Left ventricle myocardium inferior (tissue), 1 donor: ENCODE results near the gene UBE2E2. TPM values are rescaled to one million over a fixed set of nuclear protein-coding genes. Genes with fewer than 3 reads are reported as not detected.

Experiments
- DNase-seq: peaks from one replicate; pipeline ENCODE4 v3.0.0-alpha.2; 2020
- H3K27ac ChIP-seq: fragments of 200-600 bp; replicated peaks from 2 replicates; pipeline ENCODE4 v1.8.0; 2021
- H3K27me3 ChIP-seq: fragments of 200-600 bp; 2 replicates; pipeline ENCODE4 v1.8.0; 2021; ENCODE audit warnings: low read depth
- H3K36me3 ChIP-seq: fragments of 200-600 bp; 2 replicates; pipeline ENCODE4 v1.8.0; 2021
- H3K4me1 ChIP-seq: fragments of 200-600 bp; 2 replicates; pipeline ENCODE4 v1.8.0; 2021
- H3K4me3 ChIP-seq: fragments of 200-600 bp; 2 replicates; pipeline ENCODE4 v1.8.0; 2021; ENCODE audit warnings: mild to moderate bottlenecking, moderate library complexity
- H3K9me3 ChIP-seq: fragments of 200-600 bp; replicated peaks from 2 replicates; pipeline ENCODE4 v1.8.0; 2021
- CTCF ChIP-seq: fragments of 200-600 bp; IDR thresholded peaks from 2 replicates; pipeline ENCODE4 v1.8.0; 2021; ENCODE audit warnings: antibody characterized with exemption, mild to moderate bottlenecking, borderline replicate concordance
- intact Hi-C: fragments of 100-400 bp; cut with micrococcal nuclease; formaldehyde crosslinking; loops from one replicate; pipeline ENCODE4 v1.11.0; 2022
- total RNA-seq: library from RNA; stranded (reverse); fragmentation: NEBNext Ultra II Directional; extraction: Animal tissue kit (Norgen Biotek cat#: 25700); gene quantifications from one replicate; pipeline ENCODE4 v1.2.1, GENCODE V29; 2021
- donor health status: DM: no; HTN: yes; CAD: no; lungs with severe emphysema.

Gene UBE2E2
- total RNA-seq, 1 donor from 2014 or later, result 47.2 TPM

DNA sequence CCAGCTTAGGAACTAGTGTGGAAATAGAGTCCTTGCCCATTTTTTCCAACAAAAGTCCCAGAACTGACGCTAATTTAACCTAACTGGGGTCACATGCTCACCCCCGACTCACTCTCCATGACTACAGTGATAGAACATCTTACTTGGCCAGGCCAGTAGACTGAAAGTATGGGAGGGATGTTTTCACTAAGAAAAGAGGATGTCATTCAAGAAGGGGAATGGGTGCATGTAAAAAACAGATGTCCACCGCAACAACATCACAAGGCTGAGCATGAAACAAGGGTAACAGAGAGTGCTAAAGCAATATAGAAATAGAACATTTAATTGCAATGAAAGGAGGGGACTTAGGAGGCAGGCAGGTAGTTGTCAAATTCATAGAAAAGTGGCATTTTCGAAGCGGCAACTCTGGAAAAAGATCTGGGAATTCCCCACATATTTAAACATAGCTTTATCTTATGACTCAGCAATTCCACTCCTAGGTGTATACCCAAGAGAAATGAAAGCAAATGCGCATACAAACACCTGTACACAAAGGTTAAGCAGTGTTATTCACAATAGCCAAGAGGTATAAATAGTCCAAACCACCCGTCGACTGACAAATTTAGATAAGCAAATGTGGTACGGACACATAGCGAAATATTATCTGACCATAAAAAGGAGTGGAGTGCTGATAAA lies 41.1 kb upstream of the UBE2E2 start:
- H3K4me3 ChIP-seq, result no peak overlapping the region
- intact Hi-C loops, result no loop called here
- peaks cover 10% of the 10 kb centered on the region for H3K4me1 ChIP-seq
- peaks cover 8% of the 10 kb centered on the region for H3K27me3 ChIP-seq
- DNase-seq, result no peak
- no peaks in the 10 kb centered on the region for H3K9me3 ChIP-seq
- H3K27ac ChIP-seq, result no peak overlapping the region
- no peaks in the 10 kb centered on the region for H3K36me3 ChIP-seq
- TF ChIP-seq CTCF, result no peak

- no peaks in the 10 kb centered on the region for H3K9me3 ChIP-seq
- peaks cover 8% of the 10 kb centered on the region for H3K27me3 ChIP-seq
- intact Hi-C loops, result no loop called here
- H3K27ac ChIP-seq, result no peak overlapping the region
- H3K4me3 ChIP-seq, result no peak overlapping the region
- no peaks in the 10 kb centered on the region for H3K36me3 ChIP-seq
- no peak for TF ChIP-seq CTCF
- no peak for DNase-seq
- peaks cover 10% of the 10 kb centered on the region for H3K4me1 ChIP-seq
Observed at GRCh38 chr3:23162934-23163333, 40.2 kb upstream of the UBE2E2 start.

DNA sequence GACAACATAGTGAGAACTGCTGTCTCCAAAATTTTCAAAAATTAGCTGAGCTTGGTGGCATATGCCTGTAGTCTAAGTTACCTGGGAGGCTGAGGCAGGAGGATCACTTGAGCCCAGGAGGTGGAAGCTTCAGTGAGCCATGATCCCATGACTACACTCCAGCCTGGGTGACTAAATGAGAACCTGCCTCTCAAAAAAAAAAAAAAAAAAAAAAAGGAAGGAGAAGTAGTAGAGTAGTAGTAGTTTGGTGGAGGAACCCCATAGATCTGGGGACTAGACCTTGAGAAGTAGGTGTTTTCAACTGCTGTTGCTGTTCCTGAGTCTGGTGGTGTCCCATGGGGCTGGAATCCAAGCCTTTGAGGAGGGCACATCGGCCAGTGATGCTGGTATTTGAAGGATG lies 38.4 kb upstream of the UBE2E2 start:
- TF ChIP-seq CTCF, result no peak
- Histone ChIP-seq H3K27ac (no peak overlapping the region), H3K27me3 (peaks cover 17% of the 10 kb centered on the region), H3K36me3 (no peaks in the 10 kb centered on the region), H3K9me3 (no peaks in the 10 kb centered on the region), H3K4me1 (peaks cover 5% of the 10 kb centered on the region), H3K4me3 (no peak overlapping the region)
- DNase-seq, result no peak
- intact Hi-C loops, result no loop called here

- TF ChIP-seq CTCF, result no peak
- Histone ChIP-seq H3K9me3 (no peaks in the 10 kb centered on the region), H3K36me3 (no peaks in the 10 kb centered on the region), H3K4me3 (no peak overlapping the region), H3K27ac (no peak overlapping the region), H3K4me1 (peaks cover 4% of the 10 kb centered on the region), H3K27me3 (peaks cover 18% of the 10 kb centered on the region)
- intact Hi-C loops, result no loop called here
- no peak for DNase-seq
Observed at GRCh38 chr3:23165571-23165970, 37.6 kb upstream of the UBE2E2 start.

- DNase-seq, result no peak
- no peak overlapping the region for H3K27ac ChIP-seq
- no peak overlapping the region for H3K4me3 ChIP-seq
- no peaks in the 10 kb centered on the region for H3K9me3 ChIP-seq
- H3K36me3 ChIP-seq, result no peaks in the 10 kb centered on the region
- TF ChIP-seq CTCF, result no peak
- H3K27me3 ChIP-seq, result peaks cover 18% of the 10 kb centered on the region
- intact Hi-C loops, result no loop called here
- peaks cover 4% of the 10 kb centered on the region for H3K4me1 ChIP-seq
Observed at GRCh38 chr3:23166276-23166675, 36.9 kb upstream of the UBE2E2 start.
